HepG2 (cell line): ENCODE measurements around the gene OSGEPL1. TPM values are rescaled to one million over a fixed set of nuclear protein-coding genes. Genes with fewer than 3 reads are reported as not detected.
A peak's percentile ranks its signal among the peaks of the same experiment; 100 is the strongest.

Source experiments
- ATAC-seq: fragments of 200-7000 bp; cut with Tn5 transposase; 3 replicates; pipeline ENCODE4 v1.9.1; 2020; ENCODE audit warnings: mild to moderate bottlenecking, moderate library complexity
- BruUV-seq: library from RNA; stranded (reverse); fragments of 400-500 nt; replicated peaks from 2 replicates; lab custom pipeline; 2021; lab: Mats Ljungman, UMichigan
- CTCF ChIA-PET: fragments of 300-600 bp; formaldehyde crosslinking; extraction: SDS; loops from one replicate; lab custom pipeline; 2021; ENCODE audit warnings: low total read pairs, inconsistent platforms, low intra/inter-chr PET ratio; lab: Yijun Ruan, JAX
- POLR2A ChIA-PET: fragments of 350-600 bp; sonication (Branson Sonifier 250); formaldehyde crosslinking; loops from one replicate; lab custom pipeline; 2020; ENCODE audit warnings: antibody characterized with exemption, inconsistent platforms; lab: Yijun Ruan, JAX
- DNase-seq: peaks from one replicate; pipeline ENCODE4 v3.0.0-alpha.2; 2015; ENCODE audit warnings: low spot score
- FAIRE-seq: peaks from 3 replicates; lab custom pipeline; 2011; peaks lifted over from hg19 to GRCh38; lab: Jason Lieb, UNC
- H2AFZ ChIP-seq: one replicate; pipeline ENCODE4 v1.6.1; 2011; ENCODE audit warnings: low read length, inconsistent platforms
- H3K27ac ChIP-seq: fragments of 300-600 bp; 3 replicates; pipeline ENCODE4 v1.8.0; 2011; ENCODE audit warnings: mixed run types, mild to moderate bottlenecking, mixed read lengths, low read length, inconsistent platforms; ENCODE audit not compliant: insufficient read depth; ENCODE audit errors: extremely low read length
- H3K27me3 ChIP-seq, 2 experiments: fragments of 200-600 bp in 1 of 2; 2 replicates in 1 of 2; 3 replicates in 1 of 2; pipeline versions ENCODE4 v1.6.0 to v1.8.0; 2011; ENCODE audit warnings: low read length in 2 of 2, mild to moderate bottlenecking in 2 of 2, moderate library complexity in 2 of 2, inconsistent platforms in 1 of 2; ENCODE audit not compliant: insufficient read depth in 2 of 2, control insufficient read depth in 1 of 2
- H3K36me3 ChIP-seq, 2 experiments: fragments of 200-600 bp in 1 of 2; replicated peaks in 1 of 2; 2 replicates in 1 of 2; 3 replicates in 1 of 2; pipeline versions ENCODE4 v1.5.1 to v1.8.0; 2011; ENCODE audit warnings: low read length in 2 of 2, inconsistent platforms in 1 of 2; ENCODE audit not compliant: insufficient read depth in 2 of 2, control insufficient read depth in 1 of 2
- H3K4me1 ChIP-seq: 2 replicates; pipeline ENCODE4 v1.5.1; 2012; ENCODE audit warnings: low read length, inconsistent platforms; ENCODE audit not compliant: insufficient read depth
- H3K4me2 ChIP-seq: 2 replicates; pipeline ENCODE4 v1.6.0; 2011; ENCODE audit warnings: low read depth, low read length, inconsistent platforms
- H3K4me3 ChIP-seq, 3 experiments: fragments of 200-600 bp in 1 of 3; sonication (generic), shearing (Covaris generic) in 1 of 3; replicated peaks in 1 of 3; 2 replicates each; pipeline ENCODE4 v1.5.1; 2011 to 2016; ENCODE audit warnings: low read length in 3 of 3, inconsistent platforms in 2 of 3, low read depth in 2 of 3, mild to moderate bottlenecking in 2 of 3, control low read depth in 1 of 3, mixed read lengths in 1 of 3; ENCODE audit not compliant: insufficient read depth in 1 of 3
- H3K79me2 ChIP-seq: one replicate; pipeline ENCODE4 v1.6.1; 2011; ENCODE audit warnings: low read length, inconsistent platforms; ENCODE audit not compliant: insufficient read depth
- H3K9ac ChIP-seq: 2 replicates; pipeline ENCODE4 v1.6.0; 2011; ENCODE audit warnings: mild to moderate bottlenecking, low read depth, low read length, inconsistent platforms; ENCODE audit not compliant: insufficient read depth
- H3K9me3 ChIP-seq: 2 replicates; pipeline ENCODE4 v1.5.1; 2012; ENCODE audit warnings: mild to moderate bottlenecking, low read length
- H4K20me1 ChIP-seq: 2 replicates; pipeline ENCODE4 v1.6.0; 2011; ENCODE audit warnings: inconsistent platforms, mild to moderate bottlenecking, low read length, moderate library complexity; ENCODE audit not compliant: insufficient read depth
- MIXL1 ChIP-seq: IDR thresholded peaks from 2 replicates; pipeline ENCODE4 v1.6.1; 2016
- SAFB2 ChIP-seq: sonication (generic); formaldehyde crosslinking; IDR thresholded peaks from 2 replicates; pipeline ENCODE4 v1.5.1; 2020; ENCODE audit warnings: missing genetic modification reagents, low read depth, mild to moderate bottlenecking, borderline replicate concordance
- STAG1 ChIP-seq: sonication (generic); formaldehyde crosslinking; IDR thresholded peaks from 2 replicates; pipeline ENCODE4 v1.4.0; 2020; ENCODE audit warnings: missing genetic modification reagents
- ZNF224 ChIP-seq: sonication (generic); formaldehyde crosslinking; IDR thresholded peaks from 2 replicates; pipeline ENCODE4 v1.5.0; 2020; ENCODE audit warnings: mild to moderate bottlenecking, missing genetic modification reagents
- WGBS: methylation state at CpG from one replicate; pipeline ENCODE4 v1.1.6; 2017; ENCODE audit warnings: low lambda C conversion rate; 5-methylcytosine and 5-hydroxymethylcytosine counted together
- in situ Hi-C: cut with HindIII; loops from 2 replicates; pipeline ENCODE4 v1.10.0; 2017; ENCODE audit warnings: low pct_unique_long_range_greater_than_20kb; ENCODE audit not compliant: extremely low pct_ligation_motif_present
- intact Hi-C: fragments of 100-400 bp; cut with micrococcal nuclease; formaldehyde crosslinking; loops from one replicate; pipeline ENCODE4 v1.10.0; 2022; ENCODE audit not compliant: unreplicated experiment
- polyA plus RNA-seq, 8 experiments: library from polyadenylated mRNA; depleted of rRNA in 3 of 8; stranded (reverse) in 7 of 8; unstranded in 1 of 8; fragments of >200 nt; fragmentation: Illumina TruSeq in 4 of 8; extraction: Trizol in 4 of 8; gene quantifications; 2 replicates each; pipeline versions ENCODE4 v1.2.1 to v1.2.3, GENCODE V29; 2011 to 2016; ENCODE audit warnings: low read depth in 4 of 8, missing spikeins in 1 of 8, mixed read lengths in 1 of 8; ENCODE audit not compliant: insufficient read depth in 1 of 8
- total RNA-seq, 5 experiments: library from RNA; depleted of rRNA; stranded (reverse); fragments of >200 nt; fragmentation: Illumina TruSeq; extraction: Trizol; gene quantifications; 2 replicates each; pipeline ENCODE4 v1.2.3, GENCODE V29; 2016; ENCODE audit warnings: low read depth in 1 of 5
- TF ChIP-seq, protein P1 (sequence below): IDR thresholded peaks from 2 replicates; pipeline ENCODE4 v1.6.1; 2016; ENCODE audit warnings: low read depth, control low read depth
- TF ChIP-seq, protein P2 (sequence below): sonication (generic); formaldehyde crosslinking; IDR thresholded peaks from 2 replicates; pipeline ENCODE4 v1.5.0; 2020; ENCODE audit warnings: mild to moderate bottlenecking, missing genetic modification reagents, moderate library complexity
- TF ChIP-seq, protein P3 (sequence below): sonication (generic); formaldehyde crosslinking; IDR thresholded peaks from 2 replicates; pipeline ENCODE4 v1.5.1; 2020; ENCODE audit warnings: mild to moderate bottlenecking, missing genetic modification reagents, moderate library complexity

OSGEPL1 gene
- total and polyA plus RNA-seq, 2 of the 13 experiments (the other 11 are each of a cell fraction or from before 2014, with no cell fraction given), result 10.2 to 10.8 TPM

DNA sequence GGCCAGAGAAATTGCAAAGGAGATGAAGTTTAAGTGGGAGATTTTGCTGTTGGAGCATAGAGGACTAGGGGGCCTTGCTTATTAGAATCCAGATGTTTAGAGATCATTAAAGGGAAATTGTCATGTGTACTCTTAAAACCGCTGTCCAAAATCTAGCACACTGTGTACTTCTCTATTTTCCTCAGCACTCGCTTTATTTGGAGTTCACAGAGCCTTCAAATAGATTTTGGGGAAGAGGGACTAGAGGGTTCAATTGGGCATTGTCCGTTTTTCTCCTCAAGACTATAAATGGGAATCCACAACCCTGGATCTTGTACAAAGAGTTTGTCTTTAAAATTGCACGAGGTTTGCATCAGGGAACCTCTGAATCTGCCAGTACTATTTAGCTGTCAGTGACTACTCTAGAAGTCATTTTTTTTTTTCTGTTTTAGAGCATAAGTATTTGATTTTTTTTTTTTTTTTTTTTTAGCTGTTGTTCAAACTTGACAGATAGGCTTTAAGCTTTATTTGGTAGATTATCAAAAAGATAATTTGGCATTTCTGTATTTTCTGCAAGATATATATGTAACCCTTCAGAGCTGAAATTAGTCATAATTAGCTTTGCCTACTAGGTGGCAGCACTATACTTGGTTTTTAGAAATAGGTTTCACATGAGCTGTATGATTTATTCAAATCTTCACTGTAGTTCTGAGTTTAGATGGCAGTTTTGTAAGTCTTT lies 35.9 kb upstream of the OSGEPL1 start:
- no peaks in the 10 kb centered on the region for H3K4me1 ChIP-seq
- no peak for TF ChIP-seq ZNF224 (CRISPR knock-in tag)
- TF ChIP-seq SAFB2 (CRISPR knock-in tag), result no peak
- TF ChIP-seq, protein P1, sequence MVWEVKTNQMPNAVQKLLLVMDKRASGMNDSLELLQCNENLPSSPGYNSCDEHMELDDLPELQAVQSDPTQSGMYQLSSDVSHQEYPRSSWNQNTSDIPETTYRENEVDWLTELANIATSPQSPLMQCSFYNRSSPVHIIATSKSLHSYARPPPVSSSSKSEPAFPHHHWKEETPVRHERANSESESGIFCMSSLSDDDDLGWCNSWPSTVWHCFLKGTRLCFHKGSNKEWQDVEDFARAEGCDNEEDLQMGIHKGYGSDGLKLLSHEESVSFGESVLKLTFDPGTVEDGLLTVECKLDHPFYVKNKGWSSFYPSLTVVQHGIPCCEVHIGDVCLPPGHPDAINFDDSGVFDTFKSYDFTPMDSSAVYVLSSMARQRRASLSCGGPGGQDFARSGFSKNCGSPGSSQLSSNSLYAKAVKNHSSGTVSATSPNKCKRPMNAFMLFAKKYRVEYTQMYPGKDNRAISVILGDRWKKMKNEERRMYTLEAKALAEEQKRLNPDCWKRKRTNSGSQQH, result no peak
- TF ChIP-seq, protein P2, sequence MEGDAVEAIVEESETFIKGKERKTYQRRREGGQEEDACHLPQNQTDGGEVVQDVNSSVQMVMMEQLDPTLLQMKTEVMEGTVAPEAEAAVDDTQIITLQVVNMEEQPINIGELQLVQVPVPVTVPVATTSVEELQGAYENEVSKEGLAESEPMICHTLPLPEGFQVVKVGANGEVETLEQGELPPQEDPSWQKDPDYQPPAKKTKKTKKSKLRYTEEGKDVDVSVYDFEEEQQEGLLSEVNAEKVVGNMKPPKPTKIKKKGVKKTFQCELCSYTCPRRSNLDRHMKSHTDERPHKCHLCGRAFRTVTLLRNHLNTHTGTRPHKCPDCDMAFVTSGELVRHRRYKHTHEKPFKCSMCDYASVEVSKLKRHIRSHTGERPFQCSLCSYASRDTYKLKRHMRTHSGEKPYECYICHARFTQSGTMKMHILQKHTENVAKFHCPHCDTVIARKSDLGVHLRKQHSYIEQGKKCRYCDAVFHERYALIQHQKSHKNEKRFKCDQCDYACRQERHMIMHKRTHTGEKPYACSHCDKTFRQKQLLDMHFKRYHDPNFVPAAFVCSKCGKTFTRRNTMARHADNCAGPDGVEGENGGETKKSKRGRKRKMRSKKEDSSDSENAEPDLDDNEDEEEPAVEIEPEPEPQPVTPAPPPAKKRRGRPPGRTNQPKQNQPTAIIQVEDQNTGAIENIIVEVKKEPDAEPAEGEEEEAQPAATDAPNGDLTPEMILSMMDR (CRISPR knock-in tag), result peak; percentile 47
- TF ChIP-seq, protein P3, sequence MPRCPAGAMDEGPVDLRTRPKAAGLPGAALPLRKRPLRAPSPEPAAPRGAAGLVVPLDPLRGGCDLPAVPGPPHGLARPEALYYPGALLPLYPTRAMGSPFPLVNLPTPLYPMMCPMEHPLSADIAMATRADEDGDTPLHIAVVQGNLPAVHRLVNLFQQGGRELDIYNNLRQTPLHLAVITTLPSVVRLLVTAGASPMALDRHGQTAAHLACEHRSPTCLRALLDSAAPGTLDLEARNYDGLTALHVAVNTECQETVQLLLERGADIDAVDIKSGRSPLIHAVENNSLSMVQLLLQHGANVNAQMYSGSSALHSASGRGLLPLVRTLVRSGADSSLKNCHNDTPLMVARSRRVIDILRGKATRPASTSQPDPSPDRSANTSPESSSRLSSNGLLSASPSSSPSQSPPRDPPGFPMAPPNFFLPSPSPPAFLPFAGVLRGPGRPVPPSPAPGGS (CRISPR knock-in tag), result no peak
- peak; percentile 49 for TF ChIP-seq STAG1 (CRISPR knock-in tag)
- peak; percentile 55; the same call in 1 of the 2 replicates for TF ChIP-seq MIXL1 (CRISPR knock-in tag)
- TF ChIP-seq, all 625 proteins: peak for 3
- peaks cover 4% of the 10 kb centered on the region for H3K79me2 ChIP-seq
- peak; percentile 72 for ATAC-seq
- H3K9me3 ChIP-seq, result no peaks in the 10 kb centered on the region
- H3K9ac ChIP-seq, result no peak overlapping the region
- WGBS, result 96% methylated on average over 4 of the region's 4 CpGs
- H4K20me1 ChIP-seq, result no peaks in the 10 kb centered on the region
- no peaks in the 10 kb centered on the region for H3K27me3 ChIP-seq
- in situ Hi-C loops (no loop called here), intact Hi-C loops (loop anchor here (2.0 kb wide), 1 partner anchor 272 kb away; no protein-coding TSS in a partner anchor)
- no peak for FAIRE-seq
- H3K4me3 ChIP-seq, result no peak overlapping the region
- ChIA-PET POLR2A (interaction anchor here (2.0 kb wide), 1 partner anchor 14 kb away, joined by 6 read pairs; the partner anchor contains the start of genes ORMDL1 and PMS1), CTCF (interaction anchor here (1.2 kb wide), 1 partner anchor 382 kb away, joined by 3 read pairs; a partner anchor contains a TSS)
- no peak overlapping the region for H3K27ac ChIP-seq
- H3K36me3 ChIP-seq, result peaks cover 11 to 65% of the 10 kb centered on the region in 2 experiments
- DNase-seq, result peak; percentile 24
- no peak overlapping the region for H3K4me2 ChIP-seq
- H2AFZ ChIP-seq, result no peak overlapping the region
- BruUV-seq, result TSS peak; percentile 5
